ENCODE results near the gene SUCLG2.

DNA sequence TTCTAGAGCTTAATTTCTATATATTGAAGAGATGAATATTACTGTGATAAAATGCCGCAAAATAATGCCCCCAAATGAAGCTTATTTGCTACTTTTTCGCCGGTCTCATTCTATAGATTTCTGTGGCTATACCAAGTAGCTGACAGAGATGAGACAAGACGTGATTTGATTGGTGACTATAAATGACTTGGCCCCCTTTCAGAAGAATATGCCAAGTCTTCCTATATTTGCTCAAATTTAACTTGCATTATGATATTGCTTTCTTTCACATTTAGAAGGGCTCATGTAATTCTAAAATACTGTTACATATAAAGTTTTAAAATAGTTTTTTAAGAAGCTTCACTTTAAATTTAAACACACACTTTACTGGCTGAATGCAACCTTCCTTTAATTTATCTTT, 180.1 kb downstream of the SUCLG2 start:
- TF ChIP-seq POLR2AphosphoS5 (IDR thresholded peaks at IDR 0.05; ENCODE audit: low read depth, low read length) (no peak), POLR2A (IDR thresholded peaks at IDR 0.05; ENCODE audit: low read depth, low read length) (no peak), TAF1 (IDR thresholded peaks at IDR 0.05; ENCODE audit: borderline replicate concordance, low read depth, low read length) (no peak)

Data from GM12892 (cell line).